ENCODE results near the gene DACH1.
A peak's percentile ranks its signal among the peaks of the same experiment; 100 is the strongest.

DACH1 gene

DNA sequence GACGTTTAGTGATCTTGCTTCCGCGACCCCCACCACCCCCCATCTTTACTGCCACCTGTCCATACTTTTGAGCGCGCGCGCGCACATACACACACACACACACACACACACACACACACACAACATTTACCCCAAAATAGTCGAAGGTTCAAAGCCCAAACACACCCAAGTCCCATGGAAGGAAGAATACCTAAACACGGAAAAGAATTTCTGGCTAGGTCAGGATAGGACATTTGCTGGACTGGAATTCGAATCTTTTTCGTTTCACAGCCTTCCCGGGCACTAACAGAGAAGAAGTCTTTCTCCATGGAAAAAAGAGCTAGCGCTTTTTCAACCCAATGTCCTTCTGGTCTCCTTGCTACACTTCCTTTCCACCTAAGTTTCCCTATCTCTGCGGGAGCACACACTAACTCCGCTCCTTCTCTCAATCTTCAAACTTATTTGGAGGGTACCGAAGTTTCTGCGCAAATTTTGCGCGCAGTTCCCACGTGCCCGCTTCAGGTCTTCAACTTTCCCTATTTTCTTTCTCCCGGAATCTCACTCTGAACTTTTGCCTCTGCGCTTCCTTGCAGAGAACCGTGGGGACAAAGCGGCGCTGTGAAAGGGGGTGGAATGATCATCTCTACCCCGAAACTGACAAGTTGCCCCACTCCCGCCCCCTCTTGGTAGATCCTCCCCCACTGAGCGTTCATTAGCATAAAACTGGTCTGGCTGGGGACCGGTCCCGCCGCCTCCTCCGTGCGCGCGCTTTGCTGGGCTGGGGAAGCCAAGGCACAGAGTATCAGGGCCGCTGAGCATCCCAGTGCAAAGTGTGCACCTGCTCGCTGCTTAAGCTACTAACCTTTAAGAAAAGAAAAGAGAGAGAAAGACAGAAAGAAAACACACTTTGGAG, 2.7 kb downstream of the DACH1 start (continued):
- TF ChIP-seq, protein P1, sequence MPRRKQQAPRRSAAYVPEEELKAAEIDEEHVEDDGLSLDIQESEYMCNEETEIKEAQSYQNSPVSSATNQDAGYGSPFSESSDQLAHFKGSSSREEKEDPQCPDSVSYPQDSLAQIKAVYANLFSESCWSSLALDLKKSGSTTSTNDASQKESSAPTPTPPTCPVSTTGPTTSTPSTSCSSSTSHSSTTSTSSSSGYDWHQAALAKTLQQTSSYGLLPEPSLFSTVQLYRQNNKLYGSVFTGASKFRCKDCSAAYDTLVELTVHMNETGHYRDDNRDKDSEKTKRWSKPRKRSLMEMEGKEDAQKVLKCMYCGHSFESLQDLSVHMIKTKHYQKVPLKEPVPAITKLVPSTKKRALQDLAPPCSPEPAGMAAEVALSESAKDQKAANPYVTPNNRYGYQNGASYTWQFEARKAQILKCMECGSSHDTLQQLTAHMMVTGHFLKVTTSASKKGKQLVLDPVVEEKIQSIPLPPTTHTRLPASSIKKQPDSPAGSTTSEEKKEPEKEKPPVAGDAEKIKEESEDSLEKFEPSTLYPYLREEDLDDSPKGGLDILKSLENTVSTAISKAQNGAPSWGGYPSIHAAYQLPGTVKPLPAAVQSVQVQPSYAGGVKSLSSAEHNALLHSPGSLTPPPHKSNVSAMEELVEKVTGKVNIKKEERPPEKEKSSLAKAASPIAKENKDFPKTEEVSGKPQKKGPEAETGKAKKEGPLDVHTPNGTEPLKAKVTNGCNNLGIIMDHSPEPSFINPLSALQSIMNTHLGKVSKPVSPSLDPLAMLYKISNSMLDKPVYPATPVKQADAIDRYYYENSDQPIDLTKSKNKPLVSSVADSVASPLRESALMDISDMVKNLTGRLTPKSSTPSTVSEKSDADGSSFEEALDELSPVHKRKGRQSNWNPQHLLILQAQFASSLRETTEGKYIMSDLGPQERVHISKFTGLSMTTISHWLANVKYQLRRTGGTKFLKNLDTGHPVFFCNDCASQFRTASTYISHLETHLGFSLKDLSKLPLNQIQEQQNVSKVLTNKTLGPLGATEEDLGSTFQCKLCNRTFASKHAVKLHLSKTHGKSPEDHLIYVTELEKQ (tag by site-specific recombination; IDR thresholded peaks at IDR 0.05; ENCODE audit: borderline replicate concordance), result peak; percentile 53; the same call in 1 of the 2 replicates
- TF ChIP-seq, protein P2, sequence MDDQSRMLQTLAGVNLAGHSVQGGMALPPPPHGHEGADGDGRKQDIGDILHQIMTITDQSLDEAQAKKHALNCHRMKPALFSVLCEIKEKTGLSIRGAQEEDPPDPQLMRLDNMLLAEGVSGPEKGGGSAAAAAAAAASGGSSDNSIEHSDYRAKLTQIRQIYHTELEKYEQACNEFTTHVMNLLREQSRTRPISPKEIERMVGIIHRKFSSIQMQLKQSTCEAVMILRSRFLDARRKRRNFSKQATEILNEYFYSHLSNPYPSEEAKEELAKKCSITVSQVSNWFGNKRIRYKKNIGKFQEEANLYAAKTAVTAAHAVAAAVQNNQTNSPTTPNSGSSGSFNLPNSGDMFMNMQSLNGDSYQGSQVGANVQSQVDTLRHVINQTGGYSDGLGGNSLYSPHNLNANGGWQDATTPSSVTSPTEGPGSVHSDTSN (CRISPR knock-in tag; IDR thresholded peaks at IDR 0.05), result no peak
- TF ChIP-seq, protein P3, sequence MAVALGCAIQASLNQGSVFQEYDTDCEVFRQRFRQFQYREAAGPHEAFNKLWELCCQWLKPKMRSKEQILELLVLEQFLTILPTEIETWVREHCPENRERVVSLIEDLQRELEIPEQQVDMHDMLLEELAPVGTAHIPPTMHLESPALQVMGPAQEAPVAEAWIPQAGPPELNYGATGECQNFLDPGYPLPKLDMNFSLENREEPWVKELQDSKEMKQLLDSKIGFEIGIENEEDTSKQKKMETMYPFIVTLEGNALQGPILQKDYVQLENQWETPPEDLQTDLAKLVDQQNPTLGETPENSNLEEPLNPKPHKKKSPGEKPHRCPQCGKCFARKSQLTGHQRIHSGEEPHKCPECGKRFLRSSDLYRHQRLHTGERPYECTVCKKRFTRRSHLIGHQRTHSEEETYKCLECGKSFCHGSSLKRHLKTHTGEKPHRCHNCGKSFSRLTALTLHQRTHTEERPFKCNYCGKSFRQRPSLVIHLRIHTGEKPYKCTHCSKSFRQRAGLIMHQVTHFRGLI (tag by site-specific recombination; IDR thresholded peaks at IDR 0.05), result no peak
- TF ChIP-seq ZNF530 (tag by site-specific recombination; IDR thresholded peaks at IDR 0.05; ENCODE audit: low read depth), result no peak
- TF ChIP-seq AEBP2 (tag by site-specific recombination; IDR thresholded peaks at IDR 0.05; ENCODE audit: borderline replicate concordance), result no peak
- 0 out of 2 replicates have a peak, but pooled peaks have one; percentile 16 for TF ChIP-seq ZBTB8A (tag by site-specific recombination; IDR thresholded peaks at IDR 0.05)
- no peak for TF ChIP-seq ZNF510 (tag by site-specific recombination; IDR thresholded peaks at IDR 0.05; ENCODE audit: insufficient replicate concordance)
- 0 out of 2 replicates have a peak, but pooled peaks have one; percentile 4 for TF ChIP-seq ZNF664 (tag by site-specific recombination; IDR thresholded peaks at IDR 0.05)
- peak; percentile 45; the same call in 1 of the 2 replicates for TF ChIP-seq ZNF677 (tag by site-specific recombination; IDR thresholded peaks at IDR 0.05)
- TF ChIP-seq KLF10 (tag by site-specific recombination; IDR thresholded peaks at IDR 0.05), result no peak
- TF ChIP-seq OVOL3 (tag by site-specific recombination; IDR thresholded peaks at IDR 0.05), result no peak
- no peak for TF ChIP-seq ZNF26 (tag by site-specific recombination; IDR thresholded peaks at IDR 0.05)
- TF ChIP-seq ZNF324 (tag by site-specific recombination; IDR thresholded peaks at IDR 0.05), result 0 out of 2 replicates have a peak, but pooled peaks have one; percentile 46
- TF ChIP-seq ZNF660 (tag by site-specific recombination; IDR thresholded peaks at IDR 0.05), result peak; percentile 56; the same call in 1 of the 2 replicates
- TF ChIP-seq ZBTB21 (tag by site-specific recombination; IDR thresholded peaks at IDR 0.05), result no peak
- no peak for TF ChIP-seq ZNF658 (tag by site-specific recombination; IDR thresholded peaks at IDR 0.05)
- TF ChIP-seq ZNF830 (tag by site-specific recombination; IDR thresholded peaks at IDR 0.05; ENCODE audit: low read depth), result no peak
- TF ChIP-seq ZNF488 (tag by site-specific recombination; IDR thresholded peaks at IDR 0.05), result no peak
- no peak for TF ChIP-seq ZNF514 (tag by site-specific recombination; IDR thresholded peaks at IDR 0.05)
- TF ChIP-seq ZNF138 (tag by site-specific recombination; IDR thresholded peaks at IDR 0.05; ENCODE audit: borderline replicate concordance), result no peak
- no peak for TF ChIP-seq GLI2 (tag by site-specific recombination; IDR thresholded peaks at IDR 0.05; ENCODE audit: borderline replicate concordance, low read depth)
- TF ChIP-seq, protein P4, sequence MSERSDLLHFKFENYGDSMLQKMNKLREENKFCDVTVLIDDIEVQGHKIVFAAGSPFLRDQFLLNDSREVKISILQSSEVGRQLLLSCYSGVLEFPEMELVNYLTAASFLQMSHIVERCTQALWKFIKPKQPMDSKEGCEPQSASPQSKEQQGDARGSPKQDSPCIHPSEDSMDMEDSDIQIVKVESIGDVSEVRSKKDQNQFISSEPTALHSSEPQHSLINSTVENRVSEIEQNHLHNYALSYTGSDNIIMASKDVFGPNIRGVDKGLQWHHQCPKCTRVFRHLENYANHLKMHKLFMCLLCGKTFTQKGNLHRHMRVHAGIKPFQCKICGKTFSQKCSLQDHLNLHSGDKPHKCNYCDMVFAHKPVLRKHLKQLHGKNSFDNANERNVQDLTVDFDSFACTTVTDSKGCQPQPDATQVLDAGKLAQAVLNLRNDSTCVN (tag by site-specific recombination; optimal IDR thresholded peaks at IDR 0.05), result peak; percentile 41
- TF ChIP-seq ZBTB20 (tag by site-specific recombination; IDR thresholded peaks at IDR 0.05), result 0 out of 2 replicates have a peak, but pooled peaks have one; percentile 15
- 0 out of 2 replicates have a peak, but pooled peaks have one; percentile 49 for TF ChIP-seq ZBTB7A (tag by site-specific recombination; IDR thresholded peaks at IDR 0.05; ENCODE audit: low read depth)
- TF ChIP-seq OSR2 (tag by site-specific recombination; IDR thresholded peaks at IDR 0.05), result no peak
- no peak for TF ChIP-seq KLF16 (tag by site-specific recombination; IDR thresholded peaks at IDR 0.05)
- TF ChIP-seq ZNF558 (tag by site-specific recombination; IDR thresholded peaks at IDR 0.05), result peak; percentile 32
